CD4-positive, alpha-beta T cell treated with Interferon gamma for 1 hour (primary cell): ENCODE data around the gene ADAMTSL5.
"Not testable (repeated sequence)": the region's sequence is repeated elsewhere in the genome, so short reads cannot be mapped to it uniquely, and the experiment has no call there.

Experiments
- DNase-seq: peaks from one replicate; pipeline ENCODE4 v3.0.0-alpha.2; 2020

ADAMTSL5 gene

DNA sequence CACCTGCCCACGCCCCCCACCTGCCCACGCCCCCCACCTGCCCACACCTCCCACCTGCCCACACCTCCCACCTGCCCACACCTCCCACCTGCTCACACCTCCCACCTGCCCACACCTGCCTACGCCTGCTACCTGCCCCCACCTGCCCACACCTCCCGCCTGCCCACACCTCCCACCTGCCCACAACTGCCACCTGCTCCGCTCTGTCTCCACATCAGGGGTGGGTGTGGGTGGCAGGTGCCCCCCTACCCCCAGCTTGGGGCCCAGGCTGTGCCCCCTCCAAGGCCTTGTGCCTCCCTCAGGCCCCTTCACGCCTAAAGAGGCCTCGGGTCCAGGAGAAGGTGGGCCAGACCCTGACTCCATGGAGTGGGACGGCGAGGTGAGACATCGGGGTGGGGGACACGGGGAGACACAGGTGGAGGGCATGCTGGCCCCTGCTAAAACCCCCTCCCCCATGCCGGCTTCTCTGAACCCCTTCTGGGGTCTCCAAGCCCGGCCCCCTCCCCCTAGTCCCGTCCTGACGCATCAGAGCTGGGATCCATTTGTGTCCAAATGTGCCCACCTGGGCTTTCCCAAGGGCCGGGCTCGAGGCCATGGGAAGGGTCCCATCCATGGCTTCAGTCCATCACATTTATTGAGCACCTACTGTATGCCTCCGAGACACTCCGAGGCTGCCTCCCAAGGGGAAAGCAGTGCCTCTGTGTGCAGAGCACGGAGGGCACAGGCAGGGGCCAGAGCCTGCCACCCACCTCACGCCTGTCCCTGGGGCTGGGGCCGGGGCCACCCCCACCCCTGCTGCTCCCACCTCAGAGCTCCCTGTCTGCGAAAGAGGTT is 16.0 kb upstream of the ADAMTSL5 start:
- DNase-seq: no peak

DNA sequence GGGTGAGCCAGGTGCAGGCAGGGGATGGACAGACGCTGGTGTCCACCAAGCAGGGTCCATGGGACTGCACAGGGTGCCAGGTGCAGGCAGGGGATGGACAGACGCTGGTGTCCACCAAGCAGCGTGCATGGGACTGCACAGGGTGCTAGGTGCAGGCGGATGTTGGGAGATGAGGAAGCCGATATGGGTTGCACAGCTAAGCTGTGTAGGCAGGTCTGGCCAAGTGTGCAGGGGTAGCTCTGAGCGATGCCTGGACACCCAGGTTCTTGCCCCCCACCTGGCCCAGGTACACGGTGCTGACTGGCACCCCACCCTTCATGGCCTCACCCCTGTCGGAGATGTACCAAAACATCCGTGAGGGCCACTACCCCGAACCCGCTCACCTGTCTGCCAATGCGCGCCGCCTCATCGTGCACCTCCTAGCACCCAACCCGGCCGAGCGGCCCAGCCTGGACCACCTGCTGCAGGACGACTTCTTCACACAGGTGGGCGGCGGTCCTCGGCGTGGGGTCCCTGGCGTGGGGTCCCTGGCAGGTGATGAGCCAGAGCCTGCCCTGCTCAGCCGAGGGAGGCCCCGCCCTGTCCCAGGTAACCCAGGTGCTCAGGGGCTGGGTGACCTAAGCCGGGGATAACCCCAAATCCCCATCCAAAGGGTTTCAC is 15.0 kb upstream of the ADAMTSL5 start:
- no peak for DNase-seq

DNA sequence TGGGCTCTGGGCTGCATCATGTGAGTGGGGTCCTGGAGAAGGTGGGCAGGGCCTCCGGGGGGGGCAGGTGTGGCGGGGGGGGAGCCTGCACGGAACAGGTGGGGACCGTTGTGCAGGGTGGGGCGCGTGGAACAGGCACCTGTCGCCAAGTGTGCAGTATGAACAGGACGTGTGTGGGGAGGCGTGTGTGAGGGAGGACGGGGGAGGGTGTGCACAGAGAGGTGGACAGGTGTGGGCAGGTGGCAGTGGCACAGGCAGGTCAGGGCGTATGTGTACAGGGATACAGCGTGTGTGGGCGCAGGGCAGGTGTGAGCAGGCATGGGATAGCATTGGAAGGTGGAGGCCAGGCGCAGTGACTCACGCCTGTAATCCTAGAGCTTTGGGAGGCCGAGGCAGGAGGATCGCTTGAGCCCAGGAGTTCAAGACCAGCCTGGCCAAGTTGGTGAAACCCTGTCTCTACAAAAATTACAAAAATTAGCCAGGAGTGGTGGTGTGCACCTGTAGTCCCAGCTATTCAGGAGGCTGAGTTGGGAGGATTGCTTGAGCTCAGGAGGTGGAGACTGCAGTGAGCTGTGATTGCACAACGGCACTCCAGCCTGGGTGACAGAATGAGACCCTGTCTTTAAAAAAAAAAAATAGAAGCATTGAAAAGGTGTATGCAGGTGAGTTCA is 14.3 kb upstream of the ADAMTSL5 start:
- DNase-seq: no peak

DNA sequence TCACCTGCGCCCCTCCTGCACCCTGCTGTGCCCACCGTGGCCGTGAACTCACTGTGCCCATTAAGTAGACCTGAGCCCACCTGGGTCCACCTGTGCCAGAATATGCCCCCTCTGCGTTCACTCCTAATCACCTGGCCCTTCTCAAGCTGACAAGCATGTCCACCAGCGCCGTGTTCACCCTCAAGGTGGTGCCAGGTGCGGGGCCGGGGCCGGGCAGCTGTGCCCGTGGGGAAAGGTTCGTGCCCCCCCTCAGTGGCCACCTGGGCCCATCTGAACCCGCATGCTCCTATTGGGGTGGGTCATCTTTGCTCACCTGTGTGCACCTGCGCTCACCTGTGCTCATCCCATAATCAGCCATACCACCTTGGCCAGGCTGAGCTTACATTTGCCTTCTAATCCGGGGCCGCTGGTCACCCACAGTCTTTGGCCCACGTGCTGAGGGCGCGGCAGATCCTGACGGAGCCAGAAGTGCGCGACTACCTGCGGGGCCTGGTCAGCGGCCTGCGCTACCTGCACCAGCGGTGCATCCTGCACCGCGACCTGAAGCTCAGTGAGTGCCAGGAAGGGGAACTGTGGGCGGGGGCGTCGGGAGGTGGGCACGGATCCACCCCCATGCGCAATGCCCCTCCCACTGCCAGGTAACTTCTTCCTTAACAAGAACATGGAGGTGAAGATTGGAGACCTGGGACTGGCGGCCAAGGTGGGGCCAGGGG is 13.4 kb upstream of the ADAMTSL5 start:
- no peak for DNase-seq

DNA sequence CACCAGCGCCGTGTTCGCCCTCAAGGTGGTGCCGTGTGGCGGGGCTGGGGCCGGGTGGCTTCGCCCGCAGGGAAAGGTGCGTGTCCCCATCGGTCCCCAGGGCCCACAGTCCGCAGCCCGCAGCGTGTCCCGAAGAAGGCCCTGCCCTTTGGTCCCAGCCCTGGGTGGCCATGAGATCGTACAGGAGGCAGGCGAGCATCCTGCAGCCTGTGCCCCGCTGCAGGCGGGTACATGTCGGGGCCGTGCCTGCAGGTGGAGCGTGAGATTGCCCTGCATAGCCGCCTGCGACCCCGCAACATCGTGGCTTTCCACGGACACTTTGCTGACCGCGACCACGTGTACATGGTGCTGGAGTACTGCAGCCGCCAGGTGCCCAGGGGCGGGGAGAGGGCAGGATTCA is 12.5 kb upstream of the ADAMTSL5 start:
- DNase-seq: no peak

DNA sequence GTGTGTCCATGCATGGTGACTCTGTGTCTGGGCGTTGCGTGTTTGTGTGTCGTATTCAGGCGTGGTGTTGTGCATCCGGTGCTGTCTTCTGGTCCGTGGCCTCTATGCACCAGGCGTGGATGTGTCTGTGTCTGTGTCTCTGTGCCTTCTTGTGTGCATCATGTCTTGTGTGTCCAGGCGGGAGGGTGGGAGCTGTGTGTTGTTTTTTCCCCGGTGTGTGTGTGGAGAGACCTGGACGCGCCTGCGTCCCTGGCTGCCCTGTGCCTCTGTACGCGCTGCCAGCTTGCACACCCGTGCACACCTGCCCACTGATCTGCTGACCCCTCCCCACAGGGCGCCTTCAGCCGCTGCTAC is 12.1 kb upstream of the ADAMTSL5 start:
- no peak for DNase-seq

DNA sequence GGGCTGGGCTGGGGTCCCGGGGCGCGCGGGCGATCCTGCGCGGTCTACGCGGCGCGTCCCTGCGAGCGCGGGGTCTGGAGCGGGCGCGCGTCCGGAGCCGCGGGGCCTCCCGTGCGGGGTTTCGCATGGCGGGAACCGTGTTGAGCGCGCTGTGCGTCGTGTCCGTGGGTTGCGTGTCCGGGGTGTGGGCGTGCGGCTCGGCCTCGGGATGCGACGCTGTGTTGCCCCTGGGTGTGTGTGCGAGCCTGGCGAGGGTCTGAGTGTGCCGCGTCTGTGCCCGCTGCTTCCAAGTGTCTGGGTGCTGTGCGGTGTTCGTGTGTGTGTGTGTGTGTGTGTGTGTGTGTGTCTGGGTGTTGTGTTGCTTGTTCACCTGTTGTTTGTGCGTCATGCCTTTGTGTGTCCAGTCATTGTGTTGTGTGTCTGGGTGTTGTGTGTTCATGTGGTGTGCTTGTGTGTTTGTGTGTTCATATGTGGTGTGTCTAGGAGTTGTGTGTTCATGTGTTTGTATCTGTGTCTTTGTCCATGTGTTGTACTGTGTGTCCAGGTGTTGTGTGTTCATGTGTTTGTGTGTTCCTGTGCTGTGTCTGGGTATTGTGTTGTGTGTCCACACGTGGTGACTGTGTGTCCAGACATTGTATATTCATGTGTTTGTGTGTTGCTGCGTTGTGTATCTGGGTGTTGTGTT is 11.6 kb upstream of the ADAMTSL5 start:
- DNase-seq: no peak

DNA sequence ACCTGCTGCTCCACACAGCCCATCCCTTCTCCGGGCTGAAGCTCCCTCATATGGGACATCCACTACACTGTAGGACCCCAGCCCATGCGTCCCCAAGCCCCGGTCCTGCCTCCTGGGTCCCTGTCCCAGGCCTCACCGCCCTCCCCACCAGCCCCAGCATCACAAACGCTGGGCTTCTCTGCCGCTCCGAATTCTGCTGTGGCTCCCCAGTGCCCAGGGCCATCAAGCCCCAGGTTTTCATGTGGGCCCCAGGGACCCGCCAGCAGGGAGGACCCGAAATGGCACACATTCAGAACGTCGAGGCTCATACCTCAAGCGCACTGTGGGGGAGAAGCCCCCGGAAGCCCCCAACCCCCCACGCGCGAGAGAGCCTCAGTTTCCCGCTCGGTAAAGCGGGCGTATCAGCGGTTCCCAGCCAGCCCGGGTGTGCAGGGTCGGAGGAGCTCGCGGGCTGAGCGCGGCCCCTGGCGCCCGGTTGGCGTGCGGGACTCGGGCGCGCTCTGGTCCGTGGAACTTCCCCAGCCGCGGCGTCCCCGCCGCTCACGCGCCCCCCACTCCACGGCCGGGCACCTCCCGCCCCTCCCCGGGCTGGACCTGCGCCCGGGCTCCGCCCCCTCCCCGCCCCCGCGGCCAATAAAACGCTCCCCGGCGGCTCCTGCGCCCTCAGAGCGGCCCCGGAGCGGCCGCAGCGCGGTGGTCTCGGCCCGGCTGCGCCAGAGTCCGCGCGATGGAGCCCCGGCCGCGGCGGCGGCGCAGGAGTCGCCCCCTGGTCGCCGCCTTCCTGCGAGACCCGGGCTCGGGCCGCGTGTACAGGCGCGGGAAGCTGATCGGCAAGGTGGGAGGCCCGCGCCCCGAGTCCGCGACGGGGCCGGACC is 10.8 kb upstream of the ADAMTSL5 start, which contains the start of gene PLK5:
Gene PLK5, plus strand, starts transcription at position 666 of the 875 bp plus-strand sequence. CDS start 2,920 bp downstream, outside the sequence.
- DNase-seq: no peak

DNA sequence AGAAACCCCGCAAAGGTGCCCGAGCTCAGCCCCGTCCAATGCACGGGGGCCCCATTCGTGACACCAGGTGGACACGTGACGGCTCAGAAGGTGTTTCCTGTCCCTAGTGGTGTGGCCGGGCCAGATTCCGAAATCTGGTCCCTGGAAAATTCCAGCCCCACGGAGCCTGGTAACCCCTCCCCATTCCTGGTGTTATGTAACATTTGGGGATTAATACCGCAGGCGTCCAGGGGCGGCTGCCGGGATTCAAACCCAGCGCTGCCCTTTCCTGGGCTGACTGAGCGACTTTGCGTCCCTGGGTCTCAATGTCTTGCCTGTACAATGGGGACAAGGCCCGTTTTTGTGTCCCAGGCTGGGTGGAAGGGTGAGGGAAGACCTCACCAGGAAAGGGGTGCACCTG is 10.0 kb upstream of the ADAMTSL5 start:
- DNase-seq: no peak

DNA sequence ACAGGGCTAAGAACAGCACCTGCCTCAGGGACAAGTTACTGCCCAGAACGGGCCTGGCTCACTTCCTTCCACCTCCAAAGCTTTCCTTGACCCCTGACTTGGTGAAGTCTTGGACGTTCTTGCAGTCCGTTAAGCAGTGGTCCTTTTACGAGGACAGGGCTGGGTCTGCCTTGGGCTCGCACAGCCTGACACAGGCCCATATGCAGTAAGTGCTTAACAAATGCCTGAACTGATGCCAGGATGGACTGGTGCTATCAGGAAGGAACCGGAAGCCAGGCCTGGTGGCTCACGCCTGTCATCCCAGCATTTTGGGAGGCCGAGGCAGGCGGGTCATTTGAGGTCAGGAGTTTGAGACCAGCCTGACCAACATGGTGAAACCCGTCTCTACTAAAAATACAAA is 9.2 kb upstream of the ADAMTSL5 start:
- DNase-seq: no peak

DNA sequence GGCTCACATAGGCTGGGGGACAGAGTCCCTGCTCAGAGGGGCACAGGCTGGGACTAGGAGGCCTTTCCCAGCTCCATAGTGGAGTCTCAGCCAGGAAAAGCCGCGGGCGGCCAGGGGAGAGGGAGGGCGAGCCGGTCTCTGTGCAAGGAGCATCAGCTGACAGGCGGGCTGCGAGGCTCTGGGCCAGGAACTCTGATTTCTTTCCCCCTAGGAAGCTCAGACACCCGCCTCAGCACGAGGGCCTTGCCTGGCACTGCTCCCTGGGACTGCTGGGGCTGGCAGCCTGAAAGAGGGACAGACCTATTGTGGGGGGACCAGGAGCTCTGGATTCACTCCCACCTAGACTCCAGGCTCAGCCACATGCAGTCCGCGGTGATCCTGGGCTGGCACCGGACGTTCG is 8.8 kb upstream of the ADAMTSL5 start:
- DNase-seq: no peak

DNA sequence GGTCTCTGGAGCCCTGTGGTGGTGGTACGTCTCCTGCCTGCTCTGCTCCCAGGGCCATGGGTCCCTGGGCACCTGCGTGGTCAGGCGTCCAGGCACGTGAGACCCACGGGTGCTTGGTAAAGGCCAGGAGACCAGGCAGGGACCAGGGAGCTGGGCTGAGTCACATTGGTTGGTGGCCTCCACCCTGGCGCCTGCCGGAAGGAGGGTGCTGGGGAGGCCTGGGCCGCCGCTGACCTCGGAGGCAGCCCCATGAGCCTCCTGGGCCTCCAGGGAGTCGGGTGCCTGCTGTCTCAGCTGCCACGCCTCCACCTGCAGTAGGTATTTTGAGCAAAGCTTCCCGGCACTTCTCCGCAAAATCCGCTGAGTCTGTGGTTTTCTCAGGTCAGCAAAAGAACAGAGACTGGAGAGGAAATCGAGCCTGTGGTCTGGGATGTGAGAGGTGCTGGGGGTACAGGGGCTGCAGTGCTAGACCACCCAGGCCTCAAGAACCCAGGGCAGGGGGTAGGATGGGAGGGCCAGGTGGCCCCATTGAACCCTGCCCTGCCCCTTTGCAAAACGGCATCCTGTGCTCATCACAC is 7.5 kb upstream of the ADAMTSL5 start:
- DNase-seq: no peak

DNA sequence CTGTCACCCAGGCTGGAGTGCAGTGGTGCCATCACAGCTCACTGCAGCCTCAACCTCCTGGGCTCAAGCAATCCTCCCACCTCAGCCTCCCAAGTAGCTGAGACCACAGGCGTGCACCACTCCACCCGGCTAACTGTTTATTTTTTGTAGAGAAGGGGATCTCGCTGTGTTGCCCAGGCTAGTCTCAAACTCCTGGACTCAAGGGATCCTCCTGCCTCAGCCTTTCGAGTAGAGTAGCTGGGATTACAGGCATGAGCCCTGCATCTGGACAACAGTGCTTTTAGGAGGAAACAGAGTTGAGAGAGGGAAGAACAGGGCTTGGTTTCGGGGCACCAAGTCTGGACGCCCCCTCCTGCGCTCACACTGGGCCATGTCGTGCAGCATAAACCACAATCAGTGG is 7.0 kb upstream of the ADAMTSL5 start:
- not testable (repeated sequence) for DNase-seq

DNA sequence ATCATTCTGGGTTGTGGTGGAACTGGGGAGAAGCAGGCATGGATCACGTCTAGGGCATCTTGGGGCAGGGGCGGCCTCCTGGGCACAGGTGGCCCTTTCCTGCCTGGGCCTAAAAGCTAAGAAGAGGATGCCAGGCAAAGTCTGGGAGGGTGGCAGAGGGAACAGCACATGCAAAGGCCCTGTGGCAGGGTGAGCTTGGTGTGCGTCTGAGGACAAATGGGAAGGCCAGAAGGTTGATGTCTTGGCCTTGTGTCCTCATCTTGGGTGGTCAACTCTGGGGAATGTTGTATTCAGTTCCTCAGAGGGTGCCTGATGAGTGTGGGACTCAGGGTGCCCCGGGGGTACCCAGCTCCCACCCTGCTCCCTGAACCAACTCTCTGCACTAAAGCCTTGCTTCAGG is 5.7 kb upstream of the ADAMTSL5 start:
- DNase-seq: no peak

DNA sequence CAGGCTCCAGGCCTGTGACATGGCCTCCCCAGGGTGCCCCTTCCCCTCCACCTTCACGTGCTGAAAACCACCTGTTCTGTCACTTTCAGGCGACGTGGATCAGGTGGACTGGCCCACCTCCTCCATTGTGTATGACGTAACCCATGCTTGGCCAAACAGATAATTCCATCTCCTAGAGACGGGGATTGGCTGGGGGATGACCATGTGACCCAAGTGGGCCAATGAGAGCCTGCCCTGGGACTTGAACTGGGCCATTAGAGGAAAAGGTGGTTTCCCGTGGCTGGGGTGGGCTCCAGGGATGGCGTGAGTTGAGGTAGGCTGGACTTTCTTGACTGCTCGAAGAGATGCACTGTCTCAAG is 3.6 kb upstream of the ADAMTSL5 start:
- no peak for DNase-seq

DNA sequence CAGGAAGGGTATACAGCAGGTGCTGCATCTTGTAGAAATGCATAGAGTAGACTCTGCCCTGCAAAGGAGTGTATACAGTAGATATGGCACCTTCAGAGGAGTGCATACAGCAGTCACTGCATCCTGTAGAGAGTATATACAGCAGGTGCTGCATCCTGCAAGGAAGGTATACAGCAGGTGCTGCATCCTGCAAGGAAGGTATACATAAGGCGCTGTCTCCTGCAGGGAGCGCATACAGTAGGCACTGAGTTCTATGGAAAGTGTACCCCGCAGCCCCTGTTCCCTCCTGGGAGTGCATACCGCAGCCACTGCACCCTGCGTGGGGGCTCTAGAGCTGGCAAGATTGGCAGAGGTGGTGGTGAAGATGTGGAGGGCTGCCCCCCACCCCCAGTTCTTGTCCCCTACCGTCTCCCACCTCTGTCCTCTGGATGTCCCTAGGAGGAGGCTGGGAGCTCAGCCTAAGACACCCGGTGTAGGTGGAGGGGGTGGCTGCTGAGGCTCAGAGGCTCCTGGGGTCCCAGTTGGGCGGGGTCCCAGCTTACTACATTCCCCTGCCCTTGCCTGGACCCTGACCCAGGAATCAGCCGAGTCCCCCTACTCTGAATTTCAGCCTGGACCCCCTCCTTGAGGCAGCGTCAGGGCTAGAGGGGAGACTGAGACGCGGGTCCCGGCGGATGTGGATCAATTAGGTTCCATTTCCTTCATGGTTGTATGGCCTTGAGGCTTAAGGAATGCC is 2.3 kb upstream of the ADAMTSL5 start:
- DNase-seq: no peak

DNA sequence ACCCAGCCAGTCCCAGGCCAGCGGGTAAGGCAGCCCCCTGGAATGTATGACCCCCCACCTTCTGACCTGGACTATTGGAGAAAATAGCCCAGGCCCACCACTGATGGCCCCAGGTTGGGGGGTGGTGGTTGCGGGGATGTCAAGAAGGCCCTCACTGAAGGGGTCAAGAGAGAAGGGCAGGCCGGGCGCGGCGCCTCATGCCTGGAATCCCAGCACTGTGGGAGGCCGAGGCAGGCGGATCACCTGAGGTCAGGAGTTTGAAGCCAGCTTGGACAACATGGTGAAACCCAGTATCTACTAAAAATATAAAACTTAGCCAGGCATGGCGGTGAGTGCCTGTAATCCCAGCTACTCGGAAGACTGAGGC is 1.5 kb upstream of the ADAMTSL5 start:
- DNase-seq: no peak

DNA sequence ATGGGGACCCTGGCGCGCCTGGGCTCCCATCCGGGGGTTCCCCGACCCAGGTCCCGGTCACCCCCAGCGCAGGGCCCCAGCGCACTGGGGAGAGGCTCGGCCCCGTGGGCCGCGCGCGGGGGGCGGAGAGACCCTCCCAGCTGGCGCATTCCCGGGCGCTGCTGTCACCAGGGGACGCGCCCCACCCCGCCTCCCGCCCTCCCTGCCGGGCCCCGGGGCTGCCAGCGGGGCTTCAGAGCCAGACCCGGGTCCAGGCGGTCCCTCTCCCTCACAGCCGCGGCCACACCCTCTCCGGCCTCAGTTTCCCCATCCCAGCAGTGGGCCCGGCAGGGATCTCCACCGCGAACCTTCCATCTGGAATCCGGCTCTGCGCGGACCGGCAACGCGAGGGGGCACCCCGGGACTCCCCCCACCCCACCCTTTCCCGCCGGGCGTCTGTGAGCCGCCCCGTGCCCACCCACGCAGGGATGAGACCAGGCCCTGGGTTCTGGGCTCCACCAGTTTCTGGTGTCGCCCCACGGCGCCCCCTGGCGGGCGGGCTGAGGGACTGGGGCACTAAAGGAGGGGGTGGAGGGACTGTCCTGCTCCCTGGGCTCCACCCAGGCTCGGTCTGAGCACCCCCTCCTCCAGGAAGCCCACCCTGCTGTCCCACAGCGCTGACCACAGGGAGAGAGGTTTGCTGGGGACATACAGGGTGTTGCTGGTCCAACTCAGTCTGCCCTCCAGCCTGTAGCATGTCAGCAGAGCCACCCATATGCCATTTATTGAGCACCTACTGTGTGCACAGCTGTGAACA is 878 bp upstream of the ADAMTSL5 start:
- peak; percentile 58 for DNase-seq
